Left ventricle myocardium superior (tissue), 1 donor: ENCODE measurements around the gene MKKS. TPM values are rescaled to one million over a fixed set of nuclear protein-coding genes. Genes with fewer than 3 reads are reported as not detected.

ENCODE experiments used
- ATAC-seq: fragments of 200-7000 bp; cut with Tn5 transposase; one replicate; pipeline ENCODE4 v1.9.1; 2020; ENCODE audit warnings: mild to moderate bottlenecking, moderate library complexity
- DNase-seq: peaks from one replicate; pipeline ENCODE4 v3.0.0-alpha.2; 2020
- intact Hi-C: fragments of 100-400 bp; cut with micrococcal nuclease; formaldehyde crosslinking; loops from one replicate; pipeline ENCODE4 v1.11.0; 2022
- total RNA-seq: library from RNA; stranded (reverse); fragmentation: NEBNext Ultra II Directional; extraction: Animal tissue kit (Norgen Biotek cat#: 25700); gene quantifications from one replicate; pipeline ENCODE4 v1.2.1, GENCODE V29; 2021
- donor health status: DM: no; HTN: yes; CAD: no; lungs with severe emphysema.

MKKS gene
- total RNA-seq, 1 donor from 2014 or later: 27.7 TPM

DNA sequence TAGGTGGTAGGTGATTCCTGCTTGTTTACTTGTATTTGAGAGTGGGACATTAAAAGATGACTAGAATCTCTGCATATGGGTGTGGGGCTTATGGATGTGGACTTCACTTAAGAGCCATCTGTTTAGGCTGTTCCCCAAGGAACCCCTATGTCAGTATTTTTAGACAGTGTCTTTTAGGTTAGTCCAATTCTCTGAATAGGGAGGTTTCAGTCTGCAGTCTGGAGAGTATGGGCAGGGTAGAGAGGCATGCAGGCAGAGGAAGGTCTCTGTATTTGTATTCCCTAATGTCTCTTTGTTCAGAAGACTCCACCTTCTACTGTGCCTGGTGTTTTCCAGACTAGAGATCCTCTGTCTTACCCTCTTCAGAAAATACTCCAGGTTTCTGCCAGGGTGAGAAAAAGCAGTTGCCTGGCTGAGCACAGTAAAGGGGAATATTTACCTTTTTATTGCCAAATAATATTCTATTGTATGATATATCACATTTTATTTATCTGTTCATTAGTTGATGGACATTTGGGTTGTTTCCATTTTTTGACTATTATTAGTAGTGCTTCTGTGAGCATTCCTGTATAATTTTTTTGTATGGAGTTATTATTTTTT lies 20.2 kb upstream of the MKKS start:
- intact Hi-C loops: no loop called here
- DNase-seq: no peak
- ATAC-seq: no peak

DNA sequence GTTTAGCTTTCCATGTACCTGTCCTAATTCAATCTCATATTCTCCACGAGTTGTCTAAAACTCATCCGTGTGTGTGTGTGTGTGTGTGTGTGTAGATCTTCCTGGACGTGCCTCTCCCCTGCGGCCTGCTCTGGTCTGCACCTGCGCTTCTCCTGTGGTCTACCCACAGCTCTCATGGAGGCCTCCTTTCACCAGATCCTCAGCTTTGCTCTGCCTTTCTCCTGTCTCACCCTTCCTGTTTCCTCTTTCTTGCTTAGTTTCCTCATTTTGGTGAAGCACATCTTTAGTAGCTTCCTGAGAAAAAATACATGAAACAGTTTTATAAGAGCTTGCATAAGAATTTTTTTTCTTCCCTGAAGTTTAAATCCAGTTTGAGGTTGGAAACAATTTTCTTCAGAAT lies 19.2 kb upstream of the MKKS start:
- ATAC-seq (peak; percentile 61), DNase-seq (no peak)
- intact Hi-C loops: no loop called here

DNA sequence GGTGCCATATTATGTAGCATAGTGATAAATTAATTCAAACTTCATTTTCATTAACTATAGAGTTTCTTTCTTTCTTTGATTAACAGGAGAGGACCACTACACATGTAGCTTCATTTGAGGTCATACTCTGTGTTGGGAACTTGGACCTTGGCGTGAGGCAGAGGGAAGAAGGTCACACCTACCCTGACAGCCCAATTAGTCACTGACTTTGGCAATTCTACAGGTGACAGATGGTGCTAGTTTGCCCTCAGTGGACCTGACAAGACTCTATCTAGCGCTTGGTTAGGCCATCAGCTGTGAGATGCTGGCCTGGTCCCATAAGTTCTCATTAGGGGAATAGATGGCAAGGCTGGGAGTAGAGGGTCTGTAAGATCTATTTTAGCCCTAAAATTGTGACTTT lies 15.2 kb upstream of the MKKS start:
- intact Hi-C loops: no loop called here
- DNase-seq: no peak
- ATAC-seq: no peak

DNA sequence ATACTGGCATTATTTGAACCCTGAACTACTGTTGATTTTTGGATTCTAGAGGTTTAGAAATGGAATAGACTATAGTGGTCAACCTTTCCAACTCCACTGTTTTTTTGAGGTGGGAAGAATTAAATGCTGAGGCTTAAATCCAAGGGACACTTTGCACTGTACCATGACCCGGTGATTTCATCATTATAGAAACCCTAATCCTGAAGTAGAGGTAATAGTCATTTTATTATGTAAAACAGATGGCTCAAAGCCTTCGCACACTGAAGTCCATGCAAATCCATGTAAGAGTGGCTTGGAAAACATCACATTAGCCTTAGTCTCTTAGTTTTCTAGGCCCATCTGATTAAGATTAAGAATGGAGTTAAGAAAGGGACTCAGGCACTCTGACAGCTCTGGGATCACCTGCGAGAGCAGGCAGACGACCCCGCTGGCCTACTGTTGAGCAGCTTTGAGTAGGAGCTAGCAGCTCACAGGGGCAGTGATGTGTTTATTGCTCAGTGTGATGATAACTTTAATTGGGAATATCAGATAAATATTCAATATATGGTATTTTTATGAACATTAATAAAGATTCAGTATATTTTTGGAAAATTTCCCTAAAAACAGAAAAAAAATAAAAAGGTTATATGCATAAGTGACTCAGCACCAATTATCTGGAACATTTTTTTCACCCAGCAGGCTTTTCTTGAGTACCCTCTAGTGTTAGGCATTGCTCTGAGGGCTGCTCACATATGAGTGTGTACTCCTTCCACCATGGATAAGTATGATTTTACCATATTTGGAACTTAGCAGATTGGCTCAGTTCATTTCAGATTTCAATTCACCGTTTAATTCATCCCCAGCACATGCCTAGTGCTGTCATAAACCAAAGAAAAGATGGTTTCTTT lies 14.5 kb upstream of the MKKS start:
- no peak for ATAC-seq
- DNase-seq: no peak
- intact Hi-C loops: no loop called here

DNA sequence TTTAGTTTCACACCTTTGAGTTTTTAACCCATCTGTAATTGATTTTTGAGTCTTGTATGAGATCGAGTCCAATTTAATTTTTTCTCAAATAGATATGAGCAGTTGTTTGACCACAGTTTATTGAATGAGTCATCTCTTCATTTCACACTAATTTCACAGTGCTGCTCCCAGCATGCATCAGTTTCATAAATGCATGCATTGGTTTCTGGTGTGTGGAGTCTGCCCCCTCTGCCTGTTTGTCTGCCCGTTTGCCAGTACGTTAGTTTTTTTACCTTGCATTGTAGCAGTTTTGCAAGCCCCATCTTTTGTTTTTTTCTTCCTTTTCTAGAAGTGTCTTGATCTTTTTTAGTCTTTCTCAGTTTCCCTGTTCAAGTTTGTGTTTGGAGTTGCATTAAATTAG lies 13.0 kb upstream of the MKKS start:
- ATAC-seq (no peak), DNase-seq (no peak)
- intact Hi-C loops: no loop called here

DNA sequence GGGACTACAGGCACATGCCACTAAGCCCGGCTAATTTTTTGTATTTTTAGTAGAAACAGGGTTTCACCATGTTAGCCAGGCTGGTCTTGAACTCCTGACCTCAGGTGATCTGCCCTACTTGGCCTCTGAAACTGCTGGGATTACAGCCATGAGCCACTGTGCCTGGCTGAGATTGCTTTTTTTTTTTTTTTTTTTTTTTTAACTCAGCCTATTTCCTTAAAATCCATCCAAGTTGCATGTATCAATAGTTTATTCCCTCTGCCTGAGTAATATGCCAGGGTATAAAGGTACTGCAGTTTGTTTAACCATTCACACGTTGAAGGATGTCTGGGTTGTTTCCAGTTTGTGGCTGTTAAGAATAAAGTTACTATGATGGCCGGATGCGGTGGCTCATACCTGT lies 11.7 kb upstream of the MKKS start:
- no peak for ATAC-seq

DNA sequence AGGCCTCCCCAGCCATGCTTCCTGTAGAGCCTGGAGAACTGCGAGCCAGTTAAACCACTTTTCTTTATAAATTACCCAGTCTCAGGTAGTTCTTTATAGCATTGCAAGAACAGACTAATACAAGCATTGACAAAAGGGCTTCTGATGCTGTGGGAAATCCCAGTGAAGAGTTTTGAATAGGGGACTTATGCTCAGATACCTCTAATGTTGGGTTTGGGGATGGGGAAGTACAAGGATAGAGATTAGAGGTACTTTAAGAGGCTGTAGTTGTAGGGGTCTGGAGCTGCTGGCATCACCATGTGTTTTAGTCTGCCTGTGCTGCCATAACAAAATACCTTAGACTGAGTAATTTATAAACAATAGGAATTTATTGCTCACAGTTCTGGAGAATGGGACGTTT lies 9.9 kb upstream of the MKKS start:
- no peak for ATAC-seq
- DNase-seq: no peak
- intact Hi-C loops: no loop called here

More for the DNA sequence above, 11.7 kb upstream of the MKKS start:
- intact Hi-C loops: no loop called here
- no peak for DNase-seq

DNA sequence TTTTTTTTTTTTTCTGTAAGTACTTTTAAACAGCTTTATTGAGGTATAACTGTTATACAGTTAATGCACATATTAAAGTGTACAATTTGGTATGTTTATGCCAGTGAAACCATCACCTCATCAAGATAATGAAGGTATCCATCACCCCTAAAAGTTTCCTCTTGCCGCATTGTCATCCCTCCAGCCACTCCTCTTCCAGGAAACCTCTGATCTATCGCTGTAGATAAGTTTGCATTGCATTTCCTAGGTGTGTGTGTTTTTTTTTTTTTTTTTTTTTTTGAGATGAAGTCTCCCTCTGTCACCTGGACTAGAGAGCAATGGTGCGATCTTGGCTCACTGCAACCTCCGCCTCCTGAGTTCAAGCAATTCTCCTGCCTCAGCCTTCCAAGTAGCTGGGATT lies 4.2 kb upstream of the MKKS start:
- intact Hi-C loops: no loop called here
- no peak for DNase-seq
- no peak for ATAC-seq

DNA sequence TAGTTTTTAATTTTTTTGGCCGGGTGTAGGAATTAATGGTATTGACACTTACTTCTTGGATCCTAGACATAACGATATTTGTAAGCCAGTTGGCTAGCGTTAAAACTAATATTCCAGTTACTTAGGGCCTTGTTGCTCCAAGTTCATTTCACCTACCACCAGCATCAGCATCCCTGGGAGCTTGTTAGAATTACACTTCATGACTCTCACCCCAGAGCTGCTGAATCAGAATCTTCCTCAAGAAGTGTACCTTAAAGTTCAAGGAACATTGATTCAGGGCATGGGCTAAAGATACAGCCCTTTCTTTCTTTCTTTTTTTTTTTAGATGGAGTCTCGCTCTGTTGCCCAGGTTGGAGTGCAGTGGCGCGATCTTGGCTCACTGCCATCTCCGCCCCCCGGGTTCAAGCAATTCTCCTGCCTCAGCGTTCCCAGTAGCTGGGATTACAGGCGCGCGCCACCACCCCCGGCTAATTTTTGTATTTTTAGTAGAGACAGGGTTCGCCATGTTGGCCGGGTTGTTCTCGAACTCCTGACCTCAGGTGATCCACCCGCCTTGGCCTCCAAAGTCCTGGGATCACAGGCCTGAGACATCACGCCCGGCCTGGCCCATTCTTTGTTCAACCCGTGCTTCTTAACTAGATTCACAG lies 2.2 kb upstream of the MKKS start:
- no peak for DNase-seq

DNA sequence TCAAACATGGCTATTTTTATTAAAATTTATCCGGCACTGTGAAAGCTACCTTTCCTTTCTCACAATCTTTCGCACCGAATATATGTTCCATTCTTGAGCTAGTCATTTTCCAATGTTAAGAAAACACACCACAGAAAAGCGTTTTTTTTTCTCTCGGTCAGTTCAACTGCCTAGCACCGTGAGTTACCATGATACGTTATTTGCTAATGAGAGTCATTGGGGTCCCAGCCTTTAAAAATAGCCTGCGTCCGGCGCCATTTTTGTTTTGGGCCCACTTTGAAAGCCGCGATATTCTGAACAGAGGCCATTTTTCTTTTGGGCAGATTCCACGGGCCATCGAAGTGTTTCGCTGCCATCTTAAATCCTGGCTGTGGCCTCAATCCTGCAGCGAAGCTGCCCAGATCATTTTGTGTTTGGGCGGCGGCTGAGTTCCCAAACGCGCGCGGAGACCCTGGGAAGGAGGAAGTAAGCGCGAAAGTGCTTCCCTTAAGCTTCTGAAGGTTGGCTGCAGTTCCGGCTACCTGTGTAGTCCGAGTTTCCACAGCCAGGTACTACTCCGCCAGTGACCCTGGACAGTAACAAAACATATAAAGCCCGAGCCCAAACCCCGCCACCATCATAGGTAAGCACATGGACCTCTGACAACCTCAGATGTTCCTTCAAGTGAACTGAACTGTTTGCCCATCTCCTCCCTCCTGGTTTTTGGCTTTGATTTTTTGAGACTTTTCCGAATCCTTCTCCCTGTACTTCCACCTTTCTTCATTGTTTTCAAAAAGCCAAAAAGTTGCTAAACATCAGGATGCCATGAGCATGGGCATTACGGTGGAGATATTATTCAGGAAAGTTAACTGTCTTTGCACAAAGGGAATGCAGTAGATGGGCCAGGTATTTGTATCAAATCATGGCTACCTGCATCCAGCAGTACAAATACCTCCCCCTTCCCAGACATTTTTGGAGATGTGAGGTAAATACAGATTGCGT lies 1.1 kb upstream of the MKKS start, which contains the start of gene SLX4IP:
Gene SLX4IP, plus strand, starts transcription at position 474 of the 981 bp plus-strand sequence. CDS start 22,900 bp downstream, outside the sequence.
- intact Hi-C loops: no loop called here
- peak; percentile 85 for ATAC-seq

More for the DNA sequence above, 2.2 kb upstream of the MKKS start:
- ATAC-seq: no peak
- intact Hi-C loops: no loop called here

DNA sequence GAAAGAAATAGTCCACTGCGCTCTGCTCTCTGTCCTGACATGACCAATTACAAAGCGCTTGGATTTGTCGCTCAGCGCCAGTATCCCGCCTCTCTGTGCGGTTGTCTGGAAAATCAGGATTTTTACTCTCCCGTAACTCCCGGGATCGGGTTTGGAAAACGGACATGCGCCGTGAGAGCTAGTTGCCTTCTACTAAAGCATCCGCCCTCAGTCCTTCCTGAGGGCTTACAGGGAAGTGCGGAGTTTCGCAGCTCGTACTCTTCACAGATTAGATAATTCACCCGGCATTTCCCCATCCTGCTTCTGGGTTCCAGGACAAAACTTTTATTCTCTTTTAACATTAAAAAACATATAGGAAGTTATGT lies 427 bp upstream of the MKKS start:
- intact Hi-C loops: no loop called here
- DNase-seq: peak; percentile 88
- peak; percentile 93 for ATAC-seq

More for the DNA sequence above, 1.1 kb upstream of the MKKS start, which contains the start of gene SLX4IP:
- peak; percentile 90 for DNase-seq

DNA sequence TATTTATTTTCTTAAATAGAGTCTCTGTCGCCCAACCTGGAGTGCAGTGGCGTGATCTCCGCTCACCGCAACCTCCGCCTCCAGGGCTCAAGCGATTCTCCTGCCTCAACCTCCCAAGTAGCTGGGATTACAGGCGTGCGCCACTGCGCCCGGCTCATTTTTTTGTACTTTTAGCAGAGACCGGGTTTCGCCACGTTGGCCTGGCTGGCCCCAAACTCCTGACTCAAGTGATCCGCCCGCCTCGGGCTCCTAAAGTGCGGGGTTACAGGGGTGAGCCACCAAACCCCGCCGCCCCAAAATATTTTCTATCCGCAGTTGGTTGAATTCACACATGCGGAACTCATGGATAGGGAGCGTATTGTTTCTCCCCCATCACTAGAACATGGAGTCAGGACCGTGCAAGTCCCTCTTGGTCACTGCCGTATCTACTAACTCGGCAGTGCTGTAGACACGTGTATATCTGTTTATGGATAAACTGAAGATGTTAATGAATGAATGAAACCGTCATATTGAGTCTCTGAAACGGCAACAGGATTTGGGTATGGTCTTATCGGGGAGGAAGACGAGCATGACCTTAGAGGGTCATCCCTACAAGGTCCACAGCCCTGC lies 904 bp downstream of the MKKS start:
- ATAC-seq (no peak), DNase-seq (peak; percentile 35)
- intact Hi-C loops: no loop called here

DNA sequence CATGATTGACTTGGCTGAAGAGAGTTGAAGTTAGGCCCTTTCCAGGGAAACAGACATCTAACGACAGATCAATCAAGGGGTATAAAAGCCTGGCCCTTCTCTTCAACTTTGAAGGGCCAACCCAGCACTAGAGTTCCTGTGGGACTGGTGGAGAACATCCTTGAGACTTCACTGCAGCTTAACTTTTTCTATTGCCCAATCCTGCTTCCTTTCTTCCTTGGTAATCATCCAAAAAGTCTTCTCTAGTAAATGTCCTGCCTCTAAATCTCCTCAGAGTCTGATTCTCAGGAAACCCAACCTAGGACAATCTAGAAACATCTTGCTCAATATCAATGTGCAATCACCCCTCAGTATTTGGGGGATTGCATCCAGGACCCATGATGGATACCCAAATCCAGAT lies 1.9 kb downstream of the MKKS start:
- ATAC-seq (no peak), DNase-seq (no peak)
- intact Hi-C loops: no loop called here

DNA sequence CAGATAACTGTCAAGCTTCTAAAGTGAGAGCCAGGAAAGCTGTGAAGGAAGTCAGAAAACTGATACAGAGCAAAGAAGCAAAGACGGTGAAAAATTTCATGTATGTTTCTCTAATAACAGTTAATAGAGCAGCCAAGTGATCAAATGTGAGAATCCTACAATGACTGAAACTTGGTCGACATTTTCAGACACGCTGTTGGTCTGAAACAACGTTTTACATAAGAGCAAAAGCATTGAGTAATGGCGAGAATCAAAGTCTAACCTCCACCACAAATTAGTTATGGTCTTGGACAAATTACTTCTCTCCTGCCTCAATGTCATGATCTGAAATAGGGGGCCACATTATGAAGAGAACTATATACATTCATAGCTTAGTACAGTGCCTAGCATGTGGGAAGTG lies 3.3 kb downstream of the MKKS start:
- ATAC-seq (no peak), DNase-seq (no peak)
- intact Hi-C loops: no loop called here

DNA sequence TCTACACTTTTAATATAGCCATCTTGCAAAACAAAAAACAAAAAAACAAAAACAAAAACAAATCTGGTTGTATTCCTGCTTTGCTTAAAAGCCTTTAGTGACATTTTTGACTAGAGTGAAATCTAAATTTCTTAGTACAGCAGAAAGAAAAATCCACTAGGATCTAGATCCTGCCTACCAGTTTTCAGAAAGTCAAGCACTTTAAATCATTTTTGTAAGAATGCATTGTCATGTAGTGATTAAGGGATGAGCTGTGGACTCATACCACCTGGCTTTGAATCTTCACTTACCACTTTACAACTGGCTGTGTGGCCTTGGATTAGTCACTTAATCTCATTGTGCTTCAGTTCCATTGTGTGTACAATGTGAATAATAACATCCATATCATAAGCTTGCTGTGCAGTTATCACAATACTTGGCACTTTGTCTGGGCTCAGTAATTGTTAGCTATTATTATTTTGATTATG lies 4.0 kb downstream of the MKKS start:
- DNase-seq (no peak), ATAC-seq (no peak)
- intact Hi-C loops: no loop called here

DNA sequence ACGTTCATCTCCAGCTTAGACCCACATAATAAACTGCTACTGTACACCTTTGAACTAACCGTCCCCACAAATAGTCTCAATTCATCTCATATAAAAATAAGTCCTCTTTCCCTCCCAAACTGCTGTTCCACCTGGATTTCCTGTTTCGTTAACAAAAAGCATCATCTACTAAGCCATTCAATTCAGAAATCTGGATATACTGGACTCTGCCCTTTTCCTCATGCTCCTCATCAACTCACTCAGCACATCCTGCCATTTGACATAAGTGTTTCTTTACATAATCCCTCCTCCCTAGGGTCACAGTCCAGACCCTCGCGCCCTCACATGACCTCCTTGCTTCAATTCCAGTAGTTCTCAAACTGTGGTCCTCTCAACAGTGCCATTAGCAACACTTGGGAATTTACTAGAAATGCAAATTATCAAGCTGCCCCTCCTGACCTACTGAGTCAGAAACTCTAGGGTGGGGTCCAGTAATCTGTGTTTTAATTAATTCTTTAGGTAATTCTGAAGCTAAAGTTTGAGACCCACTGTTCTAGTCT lies 4.5 kb downstream of the MKKS start:
- ATAC-seq: no peak
- intact Hi-C loops: no loop called here

DNA sequence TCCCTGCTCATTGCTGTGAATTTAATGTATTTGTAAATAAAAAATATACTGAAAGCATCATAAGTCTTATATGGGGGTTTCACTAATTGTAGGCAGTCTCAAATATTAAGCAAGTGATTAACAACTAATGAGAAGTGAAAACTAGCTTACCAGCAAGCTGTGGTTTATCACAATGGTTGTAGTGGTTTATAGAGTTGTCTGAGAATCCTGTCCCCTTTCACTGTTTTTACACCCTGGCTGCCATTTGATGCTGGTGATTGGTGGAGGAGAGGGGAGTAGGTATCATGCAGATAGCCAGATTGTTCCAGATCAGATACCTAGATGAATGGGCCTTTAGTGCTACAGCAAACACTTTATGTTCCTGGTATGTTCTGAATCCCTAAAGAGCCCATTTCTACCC lies 6.0 kb downstream of the MKKS start:
- intact Hi-C loops: no loop called here
- no peak for ATAC-seq
- DNase-seq: no peak

More for the DNA sequence above, 4.5 kb downstream of the MKKS start:
- no peak for DNase-seq

DNA sequence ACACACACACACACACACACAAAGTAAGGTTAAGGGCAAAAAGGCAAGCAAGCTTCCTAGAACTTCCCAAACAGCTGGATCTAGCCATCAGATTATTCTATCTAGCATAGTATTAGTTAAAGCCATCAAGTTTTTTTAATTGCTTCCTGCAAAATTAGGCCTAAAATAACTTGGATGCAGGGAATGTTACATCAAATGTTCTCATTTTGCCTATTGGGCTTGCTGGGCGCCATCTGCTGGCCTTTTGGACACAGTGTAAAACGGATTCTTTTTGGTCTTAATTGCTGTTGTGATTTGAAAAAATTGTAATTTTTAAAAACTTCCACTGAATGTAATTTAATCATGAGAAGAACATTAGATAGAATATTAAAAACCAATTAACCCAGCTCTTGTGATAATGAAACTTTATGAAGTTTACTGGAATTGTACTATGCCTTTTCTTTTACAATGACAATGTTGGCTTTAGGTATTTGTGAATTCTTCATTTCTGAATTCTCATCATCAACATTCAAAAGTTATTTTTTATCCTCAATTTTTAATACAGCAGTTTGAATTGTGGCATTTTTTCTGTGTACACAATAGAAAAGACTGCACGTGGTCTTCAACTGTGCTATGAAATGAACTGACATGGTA lies 6.8 kb downstream of the MKKS start:
- peak; percentile 70 for DNase-seq
- peak; percentile 53 for ATAC-seq
- intact Hi-C loops: no loop called here
